NK-92 (cell line): ENCODE measurements around the gene ZGLP1.

Source experiments
- DNase-seq: peaks from one replicate; lab custom pipeline; 2025; ENCODE audit not compliant: unreplicated experiment; lab: John Stamatoyannopoulos, UW

The ZGLP1 gene

DNA sequence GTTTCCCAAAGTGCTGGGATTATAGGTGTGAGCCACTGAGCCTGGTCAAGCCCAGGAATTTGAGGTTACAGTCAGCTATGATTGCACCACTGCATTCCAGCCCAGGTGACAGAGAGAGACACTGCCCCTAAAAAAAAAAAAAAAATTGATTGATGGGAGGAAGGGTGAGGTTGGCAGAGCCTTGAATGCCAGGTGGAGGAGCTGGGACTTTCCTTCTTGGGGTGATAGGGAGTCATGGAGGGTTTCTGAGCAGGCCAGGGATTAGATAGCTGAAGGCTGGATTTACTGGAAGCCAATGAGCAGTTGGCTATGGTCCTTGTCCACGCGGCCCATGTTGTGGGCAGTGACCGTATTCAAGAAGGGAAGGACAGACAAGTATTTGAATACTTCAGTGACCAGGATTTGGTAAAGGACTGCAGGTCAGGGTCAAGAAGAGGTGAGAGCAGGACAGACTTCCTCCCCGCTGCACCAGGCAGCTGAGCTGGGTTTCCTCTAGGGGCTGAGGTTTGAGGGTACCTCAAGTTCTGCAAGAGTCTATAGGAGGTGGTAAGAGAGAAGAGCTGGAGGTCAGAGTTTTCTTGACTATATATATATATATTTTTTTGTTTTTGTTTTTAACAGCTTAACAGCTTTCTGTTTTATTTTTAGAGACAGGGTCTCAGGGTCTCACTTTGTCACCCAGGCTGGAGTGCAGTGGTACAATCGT lies 29.7 kb downstream of the ZGLP1 start:
- DNase-seq: no peak

DNA sequence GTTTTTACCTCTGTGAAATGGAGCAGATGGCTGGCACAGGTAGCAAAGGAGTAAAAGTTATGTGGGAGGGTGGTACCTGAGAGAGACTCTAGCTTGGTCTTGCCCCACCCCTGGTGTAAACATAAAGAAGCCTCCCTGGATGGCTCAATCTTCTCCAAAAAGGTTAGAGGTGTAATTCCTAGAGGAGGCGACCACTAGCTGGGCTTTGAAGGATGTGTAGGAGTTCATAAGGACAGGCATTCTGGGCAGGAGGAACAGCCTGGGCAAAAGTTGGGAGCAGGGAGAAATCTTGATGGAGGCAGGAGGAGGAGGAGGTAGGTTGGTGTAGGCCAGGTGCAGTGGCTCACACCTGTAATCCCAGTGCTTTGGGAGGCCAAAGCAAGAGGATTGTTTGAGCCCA lies 30.7 kb downstream of the ZGLP1 start:
- no peak for DNase-seq

DNA sequence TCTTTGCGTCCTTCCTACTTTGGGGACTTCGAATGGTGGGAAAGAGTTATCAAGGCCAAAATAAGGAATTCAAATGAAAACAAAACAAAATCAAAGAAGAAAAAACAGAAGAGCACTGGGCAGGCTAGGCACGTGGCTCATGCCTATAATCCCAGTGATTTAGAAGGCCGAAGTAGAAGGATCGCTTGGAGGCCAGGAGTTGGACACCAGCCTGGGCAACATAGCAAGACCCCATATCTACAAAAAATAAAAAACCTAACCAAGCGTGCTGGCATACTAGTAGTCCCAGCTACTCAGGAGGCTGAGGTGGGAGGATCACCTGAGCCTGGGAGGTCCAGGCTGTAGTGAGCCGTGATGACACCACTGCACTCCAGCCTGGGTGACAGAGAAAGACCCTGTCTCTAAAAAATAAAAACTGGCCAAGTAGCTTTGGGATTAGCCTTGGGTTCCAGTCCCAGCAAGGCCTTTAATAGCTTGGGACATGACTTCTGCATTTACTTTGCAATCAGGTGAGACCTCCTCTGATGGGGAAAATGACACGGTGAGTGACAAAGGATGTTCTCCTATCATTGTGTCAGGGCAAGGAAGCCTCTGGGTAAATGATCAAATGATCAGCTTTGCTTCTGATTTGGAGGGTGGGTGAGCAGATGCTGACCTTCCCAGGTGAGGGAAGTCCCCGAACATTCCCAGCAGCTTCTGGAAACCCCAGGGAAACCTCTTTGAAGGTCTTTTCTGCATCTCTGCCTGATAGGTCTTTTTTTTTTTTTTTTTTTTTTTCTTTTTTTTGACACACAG lies 31.6 kb downstream of the ZGLP1 start:
- no peak for DNase-seq

DNA sequence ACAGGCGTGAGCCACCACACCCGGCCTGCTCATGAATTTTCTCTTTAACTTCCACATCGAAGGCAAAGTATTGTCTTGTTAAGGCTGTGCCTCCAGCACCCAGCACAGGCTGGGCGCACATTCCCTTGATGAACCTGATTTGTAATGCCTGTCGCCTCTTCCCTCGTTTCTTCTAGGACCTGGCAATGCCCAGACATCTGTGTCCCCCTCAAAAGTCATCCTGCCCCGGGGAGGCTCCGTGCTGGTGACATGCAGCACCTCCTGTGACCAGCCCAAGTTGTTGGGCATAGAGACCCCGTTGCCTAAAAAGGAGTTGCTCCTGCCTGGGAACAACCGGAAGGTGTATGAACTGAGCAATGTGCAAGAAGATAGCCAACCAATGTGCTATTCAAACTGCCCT lies 35.0 kb downstream of the ZGLP1 start:
- no peak for DNase-seq

DNA sequence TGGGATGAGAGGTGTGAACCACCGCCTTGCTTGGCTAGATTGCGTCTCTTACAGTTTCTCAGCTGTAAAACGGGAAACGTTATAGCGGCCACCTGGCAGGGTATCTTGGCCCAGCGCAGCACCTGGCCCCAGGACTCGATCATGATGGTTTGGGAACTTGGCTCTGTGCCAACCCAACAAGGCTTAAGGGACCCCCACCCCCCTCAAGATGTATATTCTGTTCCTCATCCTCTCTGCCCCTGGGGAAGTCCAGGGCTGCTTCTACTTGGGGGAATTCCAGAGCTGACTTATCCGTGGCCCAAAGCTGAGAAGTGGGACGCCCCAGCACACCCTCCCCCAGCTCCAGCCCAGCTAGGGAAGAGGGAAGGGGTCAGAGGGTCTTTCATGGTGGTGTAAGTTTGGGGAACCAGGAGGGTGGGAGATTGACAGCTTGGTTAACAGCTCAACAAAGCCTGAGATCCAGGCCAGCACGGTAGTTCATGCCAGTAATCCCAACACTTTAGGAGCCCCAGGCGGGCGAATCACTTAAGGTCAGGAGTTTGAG lies 38.0 kb downstream of the ZGLP1 start:
- DNase-seq: no peak

DNA sequence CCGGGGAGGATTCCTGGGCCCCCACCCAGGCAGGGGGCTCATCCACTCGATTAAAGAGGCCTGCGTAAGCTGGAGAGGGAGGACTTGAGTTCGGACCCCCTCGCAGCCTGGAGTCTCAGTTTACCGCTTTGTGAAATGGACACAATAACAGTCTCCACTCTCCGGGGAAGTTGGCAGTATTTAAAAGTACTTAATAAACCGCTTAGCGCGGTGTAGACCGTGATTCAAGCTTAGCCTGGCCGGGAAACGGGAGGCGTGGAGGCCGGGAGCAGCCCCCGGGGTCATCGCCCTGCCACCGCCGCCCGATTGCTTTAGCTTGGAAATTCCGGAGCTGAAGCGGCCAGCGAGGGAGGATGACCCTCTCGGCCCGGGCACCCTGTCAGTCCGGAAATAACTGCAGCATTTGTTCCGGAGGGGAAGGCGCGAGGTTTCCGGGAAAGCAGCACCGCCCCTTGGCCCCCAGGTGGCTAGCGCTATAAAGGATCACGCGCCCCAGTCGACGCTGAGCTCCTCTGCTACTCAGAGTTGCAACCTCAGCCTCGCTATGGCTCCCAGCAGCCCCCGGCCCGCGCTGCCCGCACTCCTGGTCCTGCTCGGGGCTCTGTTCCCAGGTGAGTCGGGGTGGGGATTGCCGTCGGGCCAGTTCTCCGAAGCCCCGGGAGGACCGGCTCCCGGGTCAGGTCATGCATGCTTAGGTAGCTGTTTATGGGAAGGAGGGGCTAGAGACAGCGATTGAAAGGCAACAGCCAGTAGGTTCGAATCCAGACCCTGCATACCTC lies 38.8 kb downstream of the ZGLP1 start, which contains the start of gene ICAM1:
Gene ICAM1, plus strand, starts transcription at position 505 of the 779 bp plus-strand sequence. Its CDS starts 40 bp downstream, at position 545.
- DNase-seq: no peak

DNA sequence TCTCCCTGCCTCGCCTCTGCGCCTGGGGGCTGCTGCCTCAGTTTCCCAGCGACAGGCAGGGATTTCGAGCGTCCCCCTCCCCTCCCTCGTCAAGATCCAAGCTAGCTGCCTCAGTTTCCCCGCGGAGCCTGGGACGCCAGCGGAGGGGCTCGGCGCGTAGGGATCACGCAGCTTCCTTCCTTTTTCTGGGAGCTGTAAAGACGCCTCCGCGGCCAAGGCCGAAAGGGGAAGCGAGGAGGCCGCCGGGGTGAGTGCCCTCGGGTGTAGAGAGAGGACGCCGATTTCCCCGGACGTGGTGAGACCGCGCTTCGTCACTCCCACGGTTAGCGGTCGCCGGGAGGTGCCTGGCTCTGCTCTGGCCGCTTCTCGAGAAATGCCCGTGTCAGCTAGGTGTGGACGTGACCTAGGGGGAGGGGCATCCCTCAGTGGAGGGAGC lies 39.4 kb downstream of the ZGLP1 start:
- DNase-seq: no peak

DNA sequence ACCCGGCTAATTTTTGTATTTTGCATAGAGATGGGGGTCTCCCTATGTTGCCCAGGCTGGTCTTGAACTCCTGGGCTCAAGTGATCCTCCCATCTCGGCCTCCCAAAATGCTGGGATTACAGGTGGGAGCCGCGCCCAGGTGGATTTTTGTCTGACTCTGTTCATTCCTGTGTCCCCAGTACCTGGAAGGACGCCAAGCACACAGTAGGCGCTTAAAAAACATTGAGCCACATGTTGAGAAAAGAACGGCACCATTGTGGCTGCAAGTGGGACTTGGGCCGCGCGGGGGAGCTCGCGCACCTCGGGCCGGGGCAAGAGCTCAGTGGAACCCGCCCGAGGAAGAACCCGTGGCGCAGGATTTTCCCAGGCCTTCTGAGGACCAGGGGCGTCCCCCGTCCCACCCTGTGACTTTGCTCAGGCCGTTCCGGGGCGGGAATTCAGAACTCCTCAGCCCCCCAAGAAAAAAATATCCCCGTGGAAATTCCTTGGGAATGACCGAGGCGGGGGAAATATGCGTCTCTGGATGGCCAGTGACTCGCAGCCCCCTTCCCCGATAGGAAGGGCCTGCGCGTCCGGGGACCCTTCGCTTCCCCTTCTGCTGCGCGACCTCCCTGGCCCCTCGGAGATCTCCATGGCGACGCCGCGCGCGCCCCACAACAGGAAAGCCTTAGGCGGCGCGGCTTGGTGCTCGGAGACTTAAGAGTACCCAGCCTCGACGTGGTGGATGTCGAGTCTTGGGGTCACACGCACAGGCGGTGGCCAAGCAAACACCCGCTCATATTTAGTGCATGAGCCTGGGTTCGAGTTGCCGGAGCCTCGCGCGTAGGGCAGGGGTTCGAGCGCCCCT lies 40.1 kb downstream of the ZGLP1 start:
- no peak for DNase-seq

DNA sequence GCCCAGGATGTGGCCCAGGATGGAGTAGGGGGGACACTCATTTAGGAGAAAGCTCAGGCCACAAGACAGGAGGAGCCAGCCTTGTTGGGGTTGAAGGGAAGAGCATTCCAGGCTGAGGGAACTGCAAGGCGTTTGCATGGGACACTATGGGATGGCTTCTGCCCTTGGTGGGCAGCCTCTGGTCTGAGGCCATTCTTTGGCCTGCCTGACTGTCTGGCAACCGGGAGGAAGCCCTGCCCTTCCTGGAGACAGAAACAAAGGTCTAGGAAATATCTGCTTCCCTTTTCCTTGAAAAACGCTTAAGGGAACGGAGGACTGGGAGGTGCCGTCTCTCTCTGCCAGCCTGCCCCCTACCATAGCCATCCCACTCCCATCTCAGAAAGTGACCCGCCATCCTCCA lies 41.5 kb downstream of the ZGLP1 start:
- no peak for DNase-seq

DNA sequence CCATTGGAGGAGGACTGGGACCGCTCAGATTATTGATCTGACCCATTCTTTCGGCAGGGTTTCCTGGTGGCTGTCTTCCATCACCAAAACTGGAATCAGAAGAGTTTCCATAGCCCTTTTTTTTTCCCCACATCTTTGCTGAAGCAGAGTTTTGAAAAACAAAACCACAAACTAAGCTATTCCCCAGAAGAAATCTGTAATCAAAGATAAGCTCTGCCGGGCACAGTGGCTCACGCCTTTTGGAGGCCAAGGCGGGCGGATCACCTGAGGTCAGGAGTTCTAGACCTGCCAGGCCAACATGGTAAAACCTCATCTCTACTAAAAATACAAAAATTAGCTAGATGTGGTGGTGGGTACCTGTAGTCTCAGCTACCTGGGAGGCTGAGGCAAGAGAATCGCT lies 42.9 kb downstream of the ZGLP1 start:
- DNase-seq: no peak

DNA sequence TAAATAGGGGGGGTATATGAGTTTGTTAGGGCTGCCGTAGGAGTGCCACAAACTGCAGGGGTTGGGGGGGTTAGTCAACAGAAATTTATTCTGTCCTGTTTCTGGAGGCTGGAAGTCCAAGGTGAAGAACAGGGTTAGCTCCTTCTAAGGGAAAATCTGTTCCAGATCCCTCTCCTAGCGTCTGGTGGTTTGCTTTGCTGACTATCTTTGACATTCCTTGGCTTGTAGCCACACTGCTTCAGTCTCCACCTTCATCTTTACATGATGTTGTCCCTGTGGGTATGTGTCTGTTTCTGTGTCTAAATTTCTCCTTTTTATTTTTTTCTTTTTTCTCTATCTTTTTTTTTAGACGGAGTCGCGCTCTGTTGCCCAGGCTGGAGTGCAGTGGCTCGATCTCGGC lies 46.8 kb downstream of the ZGLP1 start:
- DNase-seq: no peak

DNA sequence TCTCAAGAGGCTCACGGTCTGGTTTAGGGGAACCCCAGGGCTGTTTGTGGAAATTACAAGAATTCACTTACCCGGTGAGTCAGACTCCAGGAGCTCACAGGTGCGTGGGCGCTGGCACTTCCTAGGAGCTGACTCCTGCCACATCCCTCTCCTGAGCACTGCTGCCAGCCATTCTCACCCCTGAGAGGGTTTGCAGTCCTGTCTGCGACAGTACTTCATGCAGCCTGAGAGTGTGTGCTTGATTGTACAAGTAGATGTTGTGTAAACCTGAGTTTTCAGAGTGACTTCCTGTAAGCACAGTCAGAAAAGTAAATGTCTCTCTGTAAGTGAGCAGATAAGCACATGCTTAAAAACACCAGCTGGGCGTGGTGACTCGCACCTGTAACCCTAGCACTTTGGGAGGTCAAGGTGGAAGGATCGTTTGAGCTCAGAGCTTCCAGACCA lies 49.5 kb downstream of the ZGLP1 start:
- no peak for DNase-seq

DNA sequence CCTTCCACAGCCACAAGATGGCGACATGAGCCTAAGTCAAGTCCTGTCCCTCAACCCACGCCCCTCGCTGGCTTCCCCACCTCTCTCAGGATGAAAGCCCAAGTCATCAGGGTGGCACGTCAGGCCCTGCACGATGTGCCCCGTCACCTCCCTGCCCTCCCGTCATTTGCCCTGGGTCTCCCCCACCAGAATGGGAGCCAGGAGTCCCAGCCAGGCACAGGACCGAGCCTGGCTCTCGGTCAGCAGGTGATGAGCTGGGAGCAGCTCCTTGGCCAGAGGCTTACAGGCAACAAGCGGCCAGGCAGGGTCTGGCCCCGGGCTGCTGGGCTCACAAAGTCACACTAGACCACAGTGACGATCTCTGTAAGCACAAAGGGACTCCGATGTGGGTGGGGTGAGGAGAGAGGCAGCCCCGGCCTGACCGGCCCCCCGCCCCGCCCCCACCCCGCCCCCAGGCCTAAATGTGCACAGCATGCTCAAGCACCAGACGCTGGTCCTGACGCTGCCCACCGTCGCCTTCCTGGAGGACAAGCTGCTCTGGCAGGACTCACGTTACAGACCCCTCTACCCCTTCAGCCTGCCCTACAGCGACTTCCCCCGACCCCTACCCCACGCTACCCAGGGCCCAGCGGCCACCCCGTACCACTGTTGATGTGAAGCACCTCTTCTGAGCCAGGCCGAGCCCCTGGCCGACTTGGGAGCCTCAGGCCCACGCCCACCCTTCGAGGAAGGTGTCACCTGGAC lies 50.3 kb downstream of the ZGLP1 start:
- DNase-seq: no peak

DNA sequence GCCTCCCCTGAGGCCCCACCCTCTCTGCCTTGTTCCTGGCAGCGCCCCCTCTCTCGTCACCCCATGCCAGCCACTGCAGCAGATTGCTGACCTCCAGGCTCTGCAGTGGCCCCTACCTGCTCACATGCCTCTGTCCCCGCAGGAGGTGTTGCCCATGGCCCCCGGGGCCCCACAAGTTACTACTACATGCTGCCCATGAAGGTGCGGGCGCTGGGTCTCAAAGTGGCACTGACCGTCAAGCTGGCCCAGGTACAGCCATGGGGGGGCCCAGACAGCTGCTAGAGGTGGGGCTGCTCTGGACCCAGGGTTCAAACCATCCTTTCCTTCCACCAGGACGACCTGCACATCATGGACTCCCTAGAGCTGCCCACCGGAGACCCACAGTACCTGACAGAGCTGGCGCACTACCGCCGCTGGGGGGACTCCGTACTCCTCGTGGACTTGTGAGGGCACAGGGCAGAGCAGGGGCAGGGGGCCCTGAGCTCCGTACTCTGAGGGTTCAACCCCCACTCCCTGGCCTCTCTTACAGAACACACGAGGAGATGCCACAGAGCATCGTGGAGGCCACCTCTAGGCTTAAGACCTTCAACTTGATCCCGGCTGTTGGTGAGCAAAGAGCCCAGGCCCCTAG lies 51.4 kb downstream of the ZGLP1 start:
- DNase-seq: no peak

DNA sequence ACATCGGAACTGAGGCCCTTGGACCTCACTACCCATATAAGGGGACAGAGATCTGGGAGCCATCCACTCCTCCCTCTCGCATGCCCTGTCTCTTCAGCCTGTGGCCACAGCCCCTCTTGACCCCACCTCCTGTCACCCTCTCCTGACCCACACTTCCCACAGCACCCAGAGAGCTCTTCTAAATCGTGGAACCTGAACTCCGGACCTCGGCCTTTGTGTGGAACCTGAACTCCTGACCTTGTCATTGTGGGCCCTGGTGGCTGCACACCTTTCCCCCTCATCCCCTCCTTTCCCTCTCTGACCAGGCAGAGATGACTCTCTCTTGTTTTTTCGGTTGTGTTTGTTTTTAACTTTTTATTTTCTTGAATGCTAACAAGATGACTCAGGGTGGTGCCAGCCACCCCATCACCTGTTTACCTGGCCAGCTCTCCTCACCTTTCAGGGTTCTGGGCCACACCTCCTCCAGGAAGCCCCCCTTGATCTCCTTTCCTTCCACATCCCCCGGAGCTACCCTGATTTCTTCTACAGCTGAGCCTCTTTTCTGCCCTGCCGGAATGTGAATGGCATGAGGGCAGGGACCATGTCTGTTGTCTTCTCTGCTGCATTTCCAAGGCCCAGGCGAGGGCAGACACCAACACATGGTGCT lies 52.5 kb downstream of the ZGLP1 start:
- DNase-seq: no peak

DNA sequence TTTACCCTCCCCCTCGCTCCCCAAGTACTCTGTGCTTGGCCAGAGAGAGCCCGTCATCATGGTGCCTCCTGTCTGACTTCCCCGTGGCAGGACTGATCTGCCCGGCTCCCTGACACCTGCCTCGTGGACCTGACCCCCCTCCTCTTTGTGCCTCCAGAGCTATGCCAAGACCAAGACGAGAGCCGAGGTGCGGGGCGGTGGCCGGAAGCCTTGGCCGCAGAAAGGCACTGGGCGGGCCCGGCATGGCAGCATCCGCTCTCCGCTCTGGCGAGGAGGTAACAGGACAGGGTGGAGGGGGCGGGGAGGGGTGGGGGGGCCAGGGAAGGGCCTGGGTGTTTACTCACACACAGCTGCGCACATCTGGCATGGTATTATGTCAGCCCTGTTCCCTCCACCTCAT lies 53.1 kb downstream of the ZGLP1 start:
- no peak for DNase-seq

DNA sequence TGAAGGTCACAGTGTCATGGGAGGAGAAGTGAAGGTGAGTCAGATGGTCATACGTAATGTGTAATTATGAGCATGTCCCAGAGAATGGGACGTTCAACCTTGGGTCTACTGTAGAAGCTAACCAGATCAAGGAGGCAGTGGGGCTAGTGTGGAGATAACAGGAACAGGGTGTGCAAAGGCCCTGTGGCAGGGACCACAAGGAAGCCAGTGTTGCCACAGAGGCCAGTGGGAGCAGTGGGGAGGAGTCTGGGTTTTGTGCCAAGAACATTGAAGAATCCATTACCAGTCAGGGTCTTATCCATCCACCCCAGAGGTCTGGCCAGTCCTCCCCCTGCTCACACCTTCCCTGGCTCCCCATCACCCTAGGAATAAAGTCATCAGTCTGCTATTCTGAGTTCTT lies 54.3 kb downstream of the ZGLP1 start:
- DNase-seq: no peak
